ENCODE measurements around the gene UBE2M.

The UBE2M gene

DNA sequence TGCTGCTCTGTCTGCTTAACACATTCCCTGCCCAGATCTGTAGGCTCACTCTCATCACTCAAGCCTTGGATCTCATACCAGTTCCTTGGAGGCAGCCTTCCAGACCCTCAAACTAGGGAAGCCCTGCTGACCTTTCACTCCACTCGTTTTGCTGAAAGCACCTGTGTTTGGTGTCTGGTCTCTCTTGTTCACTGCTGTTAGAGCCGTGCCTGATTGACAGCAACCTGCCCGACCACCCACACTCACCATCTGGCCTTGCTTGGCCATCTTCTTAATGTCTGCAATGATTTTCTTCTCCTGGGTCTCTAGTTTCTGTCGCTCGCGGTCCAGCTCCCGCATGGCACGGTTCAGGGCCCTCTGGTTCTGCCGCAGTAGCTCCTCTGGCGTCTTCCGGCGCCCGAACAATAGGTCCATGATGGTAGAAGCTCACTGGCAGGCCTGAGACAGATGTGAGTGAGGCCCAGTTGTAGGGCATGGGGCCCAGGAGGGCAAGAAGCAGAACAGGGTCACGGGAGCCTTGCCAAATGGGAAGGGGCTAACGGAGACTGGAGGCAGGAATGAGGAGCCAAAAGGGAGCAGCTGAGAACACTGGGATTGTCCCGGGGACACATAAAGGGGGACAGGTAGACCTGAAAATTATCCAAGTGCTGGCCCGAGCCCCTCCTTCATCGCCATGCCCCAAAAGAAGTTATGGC, 4.5 kb downstream of the UBE2M start:
- TF ChIP-seq GATA3 (IDR thresholded peaks at IDR 0.05; ENCODE audit: low read depth, low read length) (no peak), GATA2 (IDR thresholded peaks at IDR 0.05; ENCODE audit: low read depth, low read length) (no peak)

- TF ChIP-seq GATA2 (IDR thresholded peaks at IDR 0.05; ENCODE audit: low read depth, low read length) (no peak), GATA3 (IDR thresholded peaks at IDR 0.05; ENCODE audit: low read depth, low read length) (no peak)
These were observed 5.8 kb downstream of the UBE2M start for GRCh38 chr19:58552655-58553054.

- TF ChIP-seq GATA3 (IDR thresholded peaks at IDR 0.05; ENCODE audit: low read depth, low read length), result no peak
- TF ChIP-seq GATA2 (IDR thresholded peaks at IDR 0.05; ENCODE audit: low read depth, low read length), result no peak
These were observed 6.6 kb downstream of the UBE2M start for GRCh38 chr19:58551577-58552471.

- TF ChIP-seq GATA3 (IDR thresholded peaks at IDR 0.05; ENCODE audit: low read depth, low read length) (no peak), GATA2 (IDR thresholded peaks at IDR 0.05; ENCODE audit: low read depth, low read length) (no peak)
These were observed 7.3 kb downstream of the UBE2M start for GRCh38 chr19:58551123-58551497.

- no peak for TF ChIP-seq GATA3 (IDR thresholded peaks at IDR 0.05; ENCODE audit: low read depth, low read length)
- TF ChIP-seq GATA2 (IDR thresholded peaks at IDR 0.05; ENCODE audit: low read depth, low read length), result no peak
These were observed 7.9 kb downstream of the UBE2M start for GRCh38 chr19:58550362-58551122.

GRCh38 chr19:58549664-58550361, 8.6 kb downstream of the UBE2M start:
- TF ChIP-seq GATA3 (IDR thresholded peaks at IDR 0.05; ENCODE audit: low read depth, low read length) (no peak), GATA2 (IDR thresholded peaks at IDR 0.05; ENCODE audit: low read depth, low read length) (no peak)

GRCh38 chr19:58548859-58549663, 9.3 kb downstream of the UBE2M start:
- TF ChIP-seq GATA2 (IDR thresholded peaks at IDR 0.05; ENCODE audit: low read depth, low read length) (no peak), GATA3 (IDR thresholded peaks at IDR 0.05; ENCODE audit: low read depth, low read length) (no peak)

DNA sequence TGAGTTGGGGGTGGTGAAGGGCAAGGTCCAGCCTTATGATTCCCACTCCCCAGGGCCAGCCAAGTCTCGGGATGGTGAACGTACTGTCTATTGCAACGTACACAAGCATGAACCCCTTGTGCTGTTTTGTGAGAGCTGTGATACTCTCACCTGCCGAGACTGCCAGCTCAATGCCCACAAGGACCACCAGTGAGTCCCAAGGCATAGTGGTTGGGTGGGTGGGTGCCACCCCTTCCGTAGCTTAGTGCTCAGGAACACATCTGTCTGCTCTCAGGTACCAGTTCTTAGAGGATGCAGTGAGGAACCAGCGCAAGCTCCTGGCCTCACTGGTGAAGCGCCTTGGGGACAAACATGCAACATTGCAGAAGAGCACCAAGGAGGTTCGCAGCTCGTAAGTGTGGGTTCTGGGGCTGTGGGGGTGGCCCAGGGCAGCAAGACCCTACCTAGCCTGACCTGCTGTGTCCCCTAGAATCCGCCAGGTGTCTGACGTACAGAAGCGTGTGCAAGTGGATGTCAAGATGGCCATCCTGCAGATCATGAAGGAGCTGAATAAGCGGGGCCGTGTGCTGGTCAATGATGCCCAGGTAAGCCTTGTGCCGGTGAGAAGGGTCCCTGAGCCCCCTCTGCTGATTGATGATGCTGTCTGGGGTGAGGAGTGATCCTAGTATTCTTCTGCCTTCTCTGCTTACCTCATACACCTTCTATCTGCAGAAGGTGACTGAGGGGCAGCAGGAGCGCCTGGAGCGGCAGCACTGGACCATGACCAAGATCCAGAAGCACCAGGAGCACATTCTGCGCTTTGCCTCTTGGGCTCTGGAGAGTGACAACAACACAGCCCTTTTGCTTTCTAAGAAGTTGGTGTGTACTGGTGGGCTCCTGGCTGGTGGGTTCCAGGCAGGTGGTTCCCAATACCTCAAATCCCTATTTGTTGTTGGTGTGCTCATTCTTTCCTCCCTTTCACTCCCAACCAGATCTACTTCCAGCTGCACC, 10.8 kb downstream of the UBE2M start:
- TF ChIP-seq GATA2 (IDR thresholded peaks at IDR 0.05; ENCODE audit: low read depth, low read length), result no peak
- no peak for TF ChIP-seq GATA3 (IDR thresholded peaks at IDR 0.05; ENCODE audit: low read depth, low read length)

DNA sequence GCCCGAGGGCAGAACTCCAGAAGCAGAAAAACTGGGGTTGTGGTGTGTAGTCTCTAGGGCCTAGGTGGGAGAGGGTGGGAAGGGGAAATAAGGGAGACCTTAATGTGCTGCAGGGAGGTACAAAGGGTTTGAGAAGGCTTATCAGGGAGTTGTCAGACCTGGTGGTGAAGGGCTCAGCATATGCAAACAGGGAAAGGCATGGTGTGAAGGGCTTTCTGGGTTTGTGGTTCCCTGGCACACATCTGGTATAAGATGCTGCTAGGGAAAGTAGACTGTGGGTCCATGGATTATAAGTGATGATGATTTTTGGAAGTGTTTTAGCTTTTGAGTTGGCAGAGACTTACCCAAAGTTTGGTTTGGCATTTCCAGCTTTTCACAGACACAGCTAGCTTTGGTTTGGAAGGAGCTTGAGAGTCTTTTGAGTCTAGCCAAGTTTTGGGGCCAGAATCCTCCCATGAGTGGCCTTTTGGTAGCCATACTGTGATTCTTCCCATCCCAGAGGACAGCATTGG, 12.3 kb downstream of the UBE2M start:
- TF ChIP-seq GATA2 (IDR thresholded peaks at IDR 0.05; ENCODE audit: low read depth, low read length) (no peak), GATA3 (IDR thresholded peaks at IDR 0.05; ENCODE audit: low read depth, low read length) (no peak)

DNA sequence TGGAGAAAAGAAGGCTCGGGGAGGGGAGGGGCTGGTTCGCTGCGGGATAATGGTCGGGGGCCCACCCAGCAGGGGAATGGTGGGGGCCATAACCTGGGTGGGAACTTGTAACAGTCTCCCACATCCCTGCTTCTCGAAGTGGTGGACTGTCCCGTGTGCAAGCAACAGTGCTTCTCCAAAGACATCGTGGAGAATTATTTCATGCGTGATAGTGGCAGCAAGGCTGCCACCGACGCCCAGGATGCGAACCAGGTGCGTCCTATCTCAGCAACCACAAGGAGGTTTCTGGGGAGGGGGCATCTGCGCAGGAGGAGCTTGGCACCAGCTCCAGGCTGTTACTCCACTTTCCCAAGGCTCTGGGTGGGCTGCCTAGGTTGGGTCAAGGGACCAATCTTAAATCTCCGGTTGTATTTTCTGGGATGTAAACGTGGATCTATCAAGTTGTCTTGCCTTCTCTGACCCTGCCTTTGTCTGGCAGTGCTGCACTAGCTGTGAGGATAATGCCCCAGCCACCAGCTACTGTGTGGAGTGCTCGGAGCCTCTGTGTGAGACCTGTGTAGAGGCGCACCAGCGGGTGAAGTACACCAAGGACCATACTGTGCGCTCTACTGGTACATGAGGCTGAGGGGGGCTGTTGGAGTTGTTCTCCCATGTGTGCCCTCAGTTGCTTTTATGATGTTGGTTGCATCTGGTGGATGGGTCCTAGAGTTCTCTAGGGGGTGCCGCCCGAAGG, 13.0 kb downstream of the UBE2M start:
- no peak for TF ChIP-seq GATA2 (IDR thresholded peaks at IDR 0.05; ENCODE audit: low read depth, low read length)
- TF ChIP-seq GATA3 (IDR thresholded peaks at IDR 0.05; ENCODE audit: low read depth, low read length), result no peak
